ENCODE results near the gene LSM7. TPM values are rescaled to one million over a fixed set of nuclear protein-coding genes. Genes with fewer than 3 reads are reported as not detected.

The LSM7 gene
- total and polyA plus RNA-seq, 2 of the 13 experiments (the other 11 are each of a cell fraction or from before 2014, with no cell fraction given), result 140 to 205 TPM

DNA sequence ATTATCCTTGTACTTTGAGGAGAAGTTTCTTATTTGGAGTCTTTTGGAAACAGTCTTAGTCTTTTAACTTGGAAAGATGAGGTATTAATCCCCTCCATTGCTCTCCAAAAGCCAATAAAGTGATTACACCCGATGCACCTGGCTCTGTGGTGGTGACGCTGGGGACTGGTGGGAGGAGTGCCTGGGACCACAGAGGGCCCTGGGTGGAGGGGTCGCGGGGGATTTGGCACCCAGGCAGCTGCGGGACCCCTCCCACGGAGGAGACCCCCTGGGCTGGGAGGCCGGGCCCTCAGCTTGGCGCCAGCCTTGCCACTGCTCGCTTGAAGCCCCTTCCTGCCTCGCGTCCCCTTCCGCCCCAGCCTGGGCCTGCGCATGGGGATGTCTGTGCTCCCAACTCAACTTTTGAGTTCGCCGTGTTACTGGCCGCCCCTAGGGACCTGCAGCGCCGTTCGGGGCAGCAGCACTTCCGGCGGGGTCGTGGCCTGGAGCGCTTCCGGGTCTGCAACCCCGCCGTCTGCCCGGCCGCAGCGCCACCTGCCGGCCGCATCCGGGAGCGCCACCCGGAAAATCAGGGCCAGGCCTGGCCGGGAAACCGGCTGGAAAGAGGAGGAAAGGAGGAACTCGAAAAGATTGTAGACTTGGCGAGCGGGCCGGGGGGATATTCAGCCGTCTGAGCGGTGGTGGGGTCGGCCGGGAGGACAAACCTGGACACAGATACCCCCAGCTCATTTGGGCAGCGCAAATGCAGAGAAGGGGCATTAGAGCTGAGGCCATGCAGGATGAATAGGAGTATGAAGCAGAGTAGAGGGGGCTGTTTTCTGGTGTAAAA, 54.8 kb downstream of the LSM7 start (continued):
- TF ChIP-seq KIAA2018 (CRISPR knock-in tag; IDR thresholded peaks at IDR 0.05; ENCODE audit: borderline replicate concordance), result no peak
- TF ChIP-seq, protein P1, sequence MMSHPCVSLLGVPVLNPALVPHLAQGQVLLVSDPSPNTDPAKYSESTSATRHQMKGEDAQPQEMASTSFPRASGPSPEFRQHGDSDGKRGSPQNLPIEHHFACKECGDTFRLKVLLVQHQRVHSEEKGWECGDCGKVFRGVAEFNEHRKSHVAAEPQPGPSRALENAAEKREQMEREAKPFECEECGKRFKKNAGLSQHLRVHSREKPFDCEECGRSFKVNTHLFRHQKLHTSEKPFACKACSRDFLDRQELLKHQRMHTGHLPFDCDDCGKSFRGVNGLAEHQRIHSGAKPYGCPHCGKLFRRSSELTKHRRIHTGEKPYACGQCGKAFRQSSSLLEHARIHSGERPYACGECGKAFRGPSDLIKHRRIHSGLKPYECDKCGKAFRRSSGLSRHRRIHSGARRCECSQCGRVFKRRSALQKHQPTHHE (CRISPR knock-in tag; IDR thresholded peaks at IDR 0.05; ENCODE audit: borderline replicate concordance), result no peak; the same call in 1 of the 2 replicates
- no peak for TF ChIP-seq CHD4 (IDR thresholded peaks at IDR 0.05; ENCODE audit: borderline replicate concordance, low read length)
- no peak for TF ChIP-seq SNAPC2 (CRISPR knock-in tag; IDR thresholded peaks at IDR 0.05)
- 0 out of 2 replicates have a peak, but pooled peaks have one; percentile 37 for TF ChIP-seq YEATS4 (CRISPR knock-in tag; IDR thresholded peaks at IDR 0.05; ENCODE audit: borderline replicate concordance)
- no peak for TF ChIP-seq TGIF2 (CRISPR knock-in tag; IDR thresholded peaks at IDR 0.05)
- TF ChIP-seq ZNF75D (CRISPR knock-in tag; IDR thresholded peaks at IDR 0.05; ENCODE audit: borderline replicate concordance), result no peak
- TF ChIP-seq ZNF24 (IDR thresholded peaks at IDR 0.05), result no peak
- TF ChIP-seq HNRNPUL1 (IDR thresholded peaks at IDR 0.05; ENCODE audit: low read depth, low read length), result no peak
- no peak for TF ChIP-seq MATR3 (CRISPR knock-in tag; IDR thresholded peaks at IDR 0.05)
- TF ChIP-seq RFX5 (IDR thresholded peaks at IDR 0.05; ENCODE audit: low read depth, low read length), result 0 out of 2 replicates have a peak, but pooled peaks have one; percentile 14
- TF ChIP-seq KAT2B (IDR thresholded peaks at IDR 0.05; ENCODE audit: borderline replicate concordance, low read depth, low read length), result no peak
- TF ChIP-seq TBP (CRISPR knock-in tag; IDR thresholded peaks at IDR 0.05), result no peak
- TF ChIP-seq THAP8 (CRISPR knock-in tag; IDR thresholded peaks at IDR 0.05; ENCODE audit: borderline replicate concordance), result no peak; the same call in 1 of the 2 replicates
- TF ChIP-seq MEIS2 (CRISPR knock-in tag; IDR thresholded peaks at IDR 0.05), result no peak; the same call in 1 of the 2 replicates
- TF ChIP-seq ZSCAN29 (CRISPR knock-in tag; conservative IDR thresholded peaks at IDR 0.05), result no peak
- no peak for TF ChIP-seq TEF (CRISPR knock-in tag; IDR thresholded peaks at IDR 0.05)
- no peak for TF ChIP-seq DDIT3 (CRISPR knock-in tag; IDR thresholded peaks at IDR 0.05)

All from HepG2 (cell line).